Measurements from ENCODE around the gene TKTL1.

Gene TKTL1

DNA sequence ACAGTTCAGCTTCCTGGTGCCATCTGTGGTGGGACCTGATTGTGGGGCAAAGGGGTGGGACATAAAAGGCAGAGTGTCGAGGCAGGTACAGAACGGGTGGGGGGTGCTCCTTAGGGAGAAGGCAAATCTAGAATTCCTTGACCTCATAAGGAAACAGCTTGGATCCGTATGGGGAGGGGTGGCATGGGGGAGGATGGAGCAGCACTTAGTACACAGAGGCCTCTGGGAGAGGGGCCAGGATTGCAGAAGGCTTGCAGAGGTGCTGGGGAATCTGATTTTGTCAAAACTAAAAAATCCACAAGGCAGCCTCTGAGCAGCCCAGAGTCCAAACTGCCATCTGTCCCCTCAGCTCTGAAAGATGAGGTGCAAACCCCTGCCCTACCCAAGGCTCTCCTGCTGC lies 81.2 kb downstream of the TKTL1 start:
- no peak for DNase-seq (ENCODE audit: low read depth)
- H3K4me3 ChIP-seq (ENCODE audit: low read length): no peak overlapping the region
- TF ChIP-seq, protein P1, sequence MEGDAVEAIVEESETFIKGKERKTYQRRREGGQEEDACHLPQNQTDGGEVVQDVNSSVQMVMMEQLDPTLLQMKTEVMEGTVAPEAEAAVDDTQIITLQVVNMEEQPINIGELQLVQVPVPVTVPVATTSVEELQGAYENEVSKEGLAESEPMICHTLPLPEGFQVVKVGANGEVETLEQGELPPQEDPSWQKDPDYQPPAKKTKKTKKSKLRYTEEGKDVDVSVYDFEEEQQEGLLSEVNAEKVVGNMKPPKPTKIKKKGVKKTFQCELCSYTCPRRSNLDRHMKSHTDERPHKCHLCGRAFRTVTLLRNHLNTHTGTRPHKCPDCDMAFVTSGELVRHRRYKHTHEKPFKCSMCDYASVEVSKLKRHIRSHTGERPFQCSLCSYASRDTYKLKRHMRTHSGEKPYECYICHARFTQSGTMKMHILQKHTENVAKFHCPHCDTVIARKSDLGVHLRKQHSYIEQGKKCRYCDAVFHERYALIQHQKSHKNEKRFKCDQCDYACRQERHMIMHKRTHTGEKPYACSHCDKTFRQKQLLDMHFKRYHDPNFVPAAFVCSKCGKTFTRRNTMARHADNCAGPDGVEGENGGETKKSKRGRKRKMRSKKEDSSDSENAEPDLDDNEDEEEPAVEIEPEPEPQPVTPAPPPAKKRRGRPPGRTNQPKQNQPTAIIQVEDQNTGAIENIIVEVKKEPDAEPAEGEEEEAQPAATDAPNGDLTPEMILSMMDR (IDR thresholded peaks at IDR 0.05; ENCODE audit: insufficient read depth, low read depth, low read length, missing control alignments): no peak

DNA sequence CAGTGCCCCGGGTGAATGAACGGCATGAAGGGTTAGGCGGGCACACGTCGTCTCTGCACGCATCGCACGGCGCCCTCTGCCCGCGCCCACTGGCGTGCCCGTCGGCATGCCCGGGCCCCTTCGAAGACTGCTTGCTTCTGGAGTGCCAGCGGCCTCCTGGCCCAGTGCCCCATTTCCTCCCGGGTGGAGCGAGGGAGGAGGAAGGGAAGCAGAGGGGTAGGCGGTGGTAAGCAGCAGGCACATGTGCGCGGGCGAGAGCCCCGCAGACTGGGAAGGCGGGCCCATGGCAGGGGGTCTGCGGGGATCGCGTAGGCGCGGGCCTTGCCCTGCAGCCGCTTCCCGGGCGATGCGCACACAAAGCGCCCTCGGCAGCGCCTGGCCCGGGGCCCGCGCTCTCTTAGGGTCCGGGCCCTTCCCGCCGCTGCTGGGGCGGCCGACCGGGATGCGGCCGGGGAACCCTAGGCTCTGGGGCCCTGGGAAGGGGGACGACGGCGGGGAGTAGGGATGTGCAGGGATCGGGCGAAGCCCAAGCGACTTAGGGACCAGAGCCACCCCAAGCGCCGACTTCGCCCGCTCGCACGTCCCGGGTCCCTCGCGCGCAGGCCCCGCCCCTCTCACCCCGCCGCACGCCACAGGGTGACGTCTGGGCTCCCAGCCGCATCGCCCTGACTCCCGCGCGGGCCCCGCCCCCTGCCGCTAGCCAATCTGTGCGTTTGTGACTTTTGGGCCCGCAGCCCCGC lies 82.6 kb downstream of the TKTL1 start:
- H3K4me3 ChIP-seq (ENCODE audit: low read length): peak overlapping the region; percentile 34
- TF ChIP-seq, protein P1 (IDR thresholded peaks at IDR 0.05; ENCODE audit: insufficient read depth, low read depth, low read length, missing control alignments): no peak
- peak; percentile 50 for DNase-seq (ENCODE audit: low read depth)

DNA sequence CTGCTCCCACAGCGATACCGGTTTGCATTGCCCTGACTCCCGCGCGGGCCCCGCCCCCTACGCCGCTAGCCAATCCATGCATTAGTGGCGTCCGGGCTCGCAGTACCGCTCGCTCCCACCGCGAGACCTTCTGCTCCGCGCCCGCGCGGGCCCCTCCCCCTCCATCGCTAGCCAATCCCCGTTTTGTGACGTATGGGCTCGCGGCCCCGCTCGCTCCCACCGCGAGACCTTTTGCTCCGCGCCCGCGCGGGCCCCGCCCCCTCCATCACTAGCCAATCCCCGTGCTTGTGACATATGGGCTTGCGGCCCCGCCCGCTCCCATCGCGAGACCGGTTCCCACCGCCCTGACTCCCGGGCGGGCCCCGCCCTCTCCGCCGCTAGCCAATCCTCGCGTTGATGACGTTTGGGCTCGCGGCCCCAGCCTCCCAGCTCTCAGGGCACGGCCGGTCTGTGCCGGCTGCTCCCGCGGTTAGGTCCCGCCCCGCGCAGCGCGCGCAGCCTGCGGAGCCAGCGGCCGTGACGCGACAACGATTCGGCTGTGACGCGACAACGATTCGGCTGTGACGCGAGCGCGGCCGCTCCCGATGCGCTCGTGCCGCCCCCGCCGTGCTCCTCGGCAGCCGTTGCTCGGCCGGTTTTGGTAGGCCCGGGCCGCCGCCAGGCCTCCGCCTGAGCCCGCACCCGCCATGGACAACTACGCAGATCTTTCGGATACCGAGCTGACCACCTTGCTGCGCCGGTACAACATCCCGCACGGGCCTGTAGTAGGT lies 83.4 kb downstream of the TKTL1 start, which contains the start of gene EMD:
TSS of gene EMD (plus strand) at position 497 of the 770 bp plus-strand sequence. CDS start at position 687, 190 bp downstream.
- DNase-seq (ENCODE audit: low read depth): peak; percentile 97
- TF ChIP-seq, protein P1 (IDR thresholded peaks at IDR 0.05; ENCODE audit: insufficient read depth, low read depth, low read length, missing control alignments): no peak
- H3K4me3 ChIP-seq (ENCODE audit: low read length): peak within 1 kb of the TSS; percentile 66

DNA sequence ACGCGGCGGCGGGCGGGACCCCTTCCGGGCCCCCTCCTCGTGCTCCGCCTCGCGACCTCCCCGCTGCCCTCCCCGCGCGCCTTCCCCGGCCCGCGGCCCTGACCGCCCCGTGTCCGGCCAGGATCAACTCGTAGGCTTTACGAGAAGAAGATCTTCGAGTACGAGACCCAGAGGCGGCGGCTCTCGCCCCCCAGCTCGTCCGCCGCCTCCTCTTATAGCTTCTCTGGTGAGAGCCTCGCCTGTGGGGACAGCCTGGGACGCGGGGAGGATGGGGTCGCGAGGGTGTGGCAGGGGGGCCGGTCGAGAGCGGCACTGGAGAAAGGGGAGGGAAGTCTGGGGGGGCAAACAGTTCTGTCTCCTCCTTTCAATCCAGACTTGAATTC lies 84.0 kb downstream of the TKTL1 start:
- H3K4me3 ChIP-seq (ENCODE audit: low read length): peak overlapping the region; percentile 66
- DNase-seq (ENCODE audit: low read depth): no peak
- TF ChIP-seq, protein P1 (IDR thresholded peaks at IDR 0.05; ENCODE audit: insufficient read depth, low read depth, low read length, missing control alignments): no peak

Measured in epithelial cell of esophagus (primary cell).